ENCODE results near the gene SPTLC1. TPM values are rescaled to one million over a fixed set of nuclear protein-coding genes. Genes with fewer than 3 reads are reported as not detected.

The SPTLC1 gene
- total RNA-seq, 1 experiment from 2014 or later = 58.8 TPM

GRCh38 chr9:92048924-92049625, 66.1 kb downstream of the SPTLC1 start:
- ATAC-seq = no peak
- TF ChIP-seq TCF7L2 (IDR thresholded peaks at IDR 0.05; ENCODE audit: low read depth, low read length) = no peak
- no peak for TF ChIP-seq REST (IDR thresholded peaks at IDR 0.05; ENCODE audit: insufficient read depth in 1 of 2, low read depth in 2 of 2, low read length in 1 of 2)
- no peak for TF ChIP-seq CTCF (IDR thresholded peaks at IDR 0.05)
- no peak for TF ChIP-seq POLR2AphosphoS5 (IDR thresholded peaks at IDR 0.05; ENCODE audit: low read depth, low read length)
- TF ChIP-seq SIN3A (IDR thresholded peaks at IDR 0.05; ENCODE audit: borderline replicate concordance, insufficient read depth, low read depth, low read length) = no peak
- Histone ChIP-seq H3K4me3 (ENCODE audit: low read depth in 2 of 2, low read length in 2 of 2) (no peak overlapping the region), H3K4me1 (ENCODE audit: control insufficient read depth, insufficient read depth, low read length) (no peaks in the 10 kb centered on the region), H3K9me3 (ENCODE audit: control insufficient read depth, insufficient read depth, low read depth, low read length) (no peaks in the 10 kb centered on the region), H3K27ac (ENCODE audit: low read length) (no peak overlapping the region), H3K27me3 (ENCODE audit: control insufficient read depth, insufficient read depth, low read length) (no peaks in the 10 kb centered on the region), H3K36me3 (ENCODE audit: control insufficient read depth, insufficient read depth, low read length) (peaks cover 17% of the 10 kb centered on the region)
- intact Hi-C loops (cut with micrococcal nuclease; ENCODE audit: unreplicated experiment) = no loop called here
- no peak for DNase-seq (ENCODE audit: low read depth, low spot score)
- POLR2A ChIA-PET = no interaction called here
- CTCF ChIA-PET = no interaction called here
- in situ Hi-C loops (cut with HindIII; ENCODE audit: low pct_unique_long_range_greater_than_20kb, low sequenced_read_pairs) = no loop called here
- BruUV-seq (replicated peaks) = no TSS peak

- H3K4me1 ChIP-seq (ENCODE audit: control insufficient read depth, insufficient read depth, low read length) = no peaks in the 10 kb centered on the region
- in situ Hi-C loops (cut with HindIII; ENCODE audit: low pct_unique_long_range_greater_than_20kb, low sequenced_read_pairs) (no loop called here), intact Hi-C loops (cut with micrococcal nuclease; ENCODE audit: unreplicated experiment) (no loop called here)
- H3K9me3 ChIP-seq (ENCODE audit: control insufficient read depth, insufficient read depth, low read depth, low read length) = peaks cover 3% of the 10 kb centered on the region; the same call in 1 of the 2 replicates
- H3K36me3 ChIP-seq (ENCODE audit: control insufficient read depth, insufficient read depth, low read length) = peaks cover 17% of the 10 kb centered on the region
- no TSS peak for BruUV-seq (replicated peaks)
- DNase-seq (ENCODE audit: low read depth, low spot score) (no peak), ATAC-seq (no peak)
- no peak overlapping the region for H3K27ac ChIP-seq (ENCODE audit: low read length)
- no peaks in the 10 kb centered on the region for H3K27me3 ChIP-seq (ENCODE audit: control insufficient read depth, insufficient read depth, low read length)
- ChIA-PET POLR2A (no interaction called here), CTCF (no interaction called here)
- TF ChIP-seq SIN3A (IDR thresholded peaks at IDR 0.05; ENCODE audit: borderline replicate concordance, insufficient read depth, low read depth, low read length) = no peak
- TF ChIP-seq POLR2AphosphoS5 (IDR thresholded peaks at IDR 0.05; ENCODE audit: low read depth, low read length) = no peak
- no peak for TF ChIP-seq REST (IDR thresholded peaks at IDR 0.05; ENCODE audit: insufficient read depth in 1 of 2, low read depth in 2 of 2, low read length in 1 of 2)
- no peak for TF ChIP-seq TCF7L2 (IDR thresholded peaks at IDR 0.05; ENCODE audit: low read depth, low read length)
- no peak for TF ChIP-seq CTCF (IDR thresholded peaks at IDR 0.05)
- H3K4me3 ChIP-seq (ENCODE audit: low read depth in 2 of 2, low read length in 2 of 2) = no peak overlapping the region
These were observed 67.7 kb downstream of the SPTLC1 start for GRCh38 chr9:92047500-92047899.

All from Panc1 (cell line).